Fibroblast of skin of left quadriceps (primary cell): Measurements from ENCODE around the gene DENND6B.
"Not testable (repeated sequence)": the region's sequence is repeated elsewhere in the genome, so short reads cannot be mapped to it uniquely, and the experiment has no call there.

ENCODE experiments used
- DNase-seq, 2 experiments: peaks; one replicate each; pipeline ENCODE4 v3.0.0-alpha.2; 2013; ENCODE audit warnings: low read depth in 2 of 2

DENND6B gene

GRCh38 chr22:50286701-50287318, 40.0 kb downstream of the DENND6B start:
- no peak for DNase-seq

- no peak for DNase-seq
Measured at GRCh38 chr22:50286275-50286674, 40.5 kb downstream of the DENND6B start.

GRCh38 chr22:50285568-50286229, 41.1 kb downstream of the DENND6B start:
- no peak for DNase-seq

GRCh38 chr22:50284479-50284878, 42.3 kb downstream of the DENND6B start:
- DNase-seq, result no peak

- no peak for DNase-seq
Measured at GRCh38 chr22:50283821-50284220, 43.0 kb downstream of the DENND6B start.

GRCh38 chr22:50282361-50283155, 44.3 kb downstream of the DENND6B start:
- DNase-seq, result no peak

- DNase-seq, result no peak
Measured at GRCh38 chr22:50281957-50282356, 44.9 kb downstream of the DENND6B start.

- no peak for DNase-seq
Measured at GRCh38 chr22:50281384-50281760, 45.4 kb downstream of the DENND6B start.

- DNase-seq, result no peak
Measured at GRCh38 chr22:50280708-50281383, 46.0 kb downstream of the DENND6B start.

GRCh38 chr22:50280022-50280707, 46.6 kb downstream of the DENND6B start:
- DNase-seq, result no peak

GRCh38 chr22:50278956-50279619, 47.7 kb downstream of the DENND6B start:
- DNase-seq, result no peak

- DNase-seq, result no peak
Measured at GRCh38 chr22:50278461-50278860, 48.4 kb downstream of the DENND6B start.

GRCh38 chr22:50277761-50278160, 49.1 kb downstream of the DENND6B start:
- no peak for DNase-seq

GRCh38 chr22:50276143-50276542, 50.7 kb downstream of the DENND6B start:
- DNase-seq, result no peak

- no peak for DNase-seq
Measured at GRCh38 chr22:50275181-50276055, 51.4 kb downstream of the DENND6B start.

- DNase-seq, result no peak
Measured at GRCh38 chr22:50274771-50275170, 52.0 kb downstream of the DENND6B start.

GRCh38 chr22:50274311-50274710, 52.5 kb downstream of the DENND6B start:
- no peak for DNase-seq

- DNase-seq, result not testable (repeated sequence)
Measured at GRCh38 chr22:50273781-50274180, 53.0 kb downstream of the DENND6B start.

- not testable (repeated sequence) for DNase-seq
Measured at GRCh38 chr22:50273352-50273751, 53.5 kb downstream of the DENND6B start.
